HG02588 (cell line): Measurements from ENCODE around the gene IMMP2L.
A peak's percentile ranks its signal among the peaks of the same experiment; 100 is the strongest.
"Not testable (repeated sequence)": the region's sequence is repeated elsewhere in the genome, so short reads cannot be mapped to it uniquely, and the experiment has no call there.

Experiments
- ATAC-seq: cut with Tn5 transposase; IDR thresholded peaks from one replicate; pipeline ENCODE4 v1.9.1; 2021; ENCODE audit warnings: mild to moderate bottlenecking, moderate library complexity; ENCODE audit not compliant: unreplicated experiment

IMMP2L gene

DNA sequence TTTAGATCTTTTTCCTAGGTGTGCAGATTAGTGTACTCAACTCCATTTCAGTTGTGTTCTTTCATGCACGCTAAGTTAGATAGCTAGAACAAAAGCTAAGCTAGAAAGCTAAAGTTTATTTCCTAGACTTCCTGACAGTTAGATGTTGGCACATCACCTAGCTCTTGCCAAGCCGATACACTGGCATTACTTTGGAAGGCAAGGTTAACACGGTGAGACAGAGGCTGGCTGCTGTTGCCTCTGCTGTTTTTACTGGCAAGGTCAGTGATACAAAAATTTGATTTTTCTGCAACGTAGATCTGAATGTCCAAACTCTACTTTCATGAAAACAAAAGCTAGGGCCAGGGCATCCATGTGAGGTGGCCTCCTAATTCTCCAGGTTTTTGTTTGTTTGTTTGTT lies 203.4 kb downstream of the IMMP2L start:
- ATAC-seq = no peak

DNA sequence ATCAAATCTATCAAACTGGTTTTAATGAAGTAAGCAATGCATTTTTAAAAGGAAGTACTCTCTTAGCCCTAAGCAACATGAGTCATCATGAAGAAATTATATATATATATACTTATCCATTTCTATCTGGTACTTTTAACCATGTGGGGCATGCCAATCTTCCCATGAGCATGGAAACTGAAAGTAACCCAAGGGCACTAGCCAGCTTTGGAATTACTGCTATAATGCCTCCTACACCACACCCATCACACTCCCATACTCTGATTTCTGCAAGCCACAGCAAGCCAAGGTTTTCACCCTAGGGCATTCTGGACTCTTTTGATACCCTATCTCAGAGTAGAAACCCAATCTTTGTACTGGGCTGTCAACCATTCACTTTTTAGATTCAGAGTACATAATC lies 204.6 kb downstream of the IMMP2L start:
- ATAC-seq = no peak

DNA sequence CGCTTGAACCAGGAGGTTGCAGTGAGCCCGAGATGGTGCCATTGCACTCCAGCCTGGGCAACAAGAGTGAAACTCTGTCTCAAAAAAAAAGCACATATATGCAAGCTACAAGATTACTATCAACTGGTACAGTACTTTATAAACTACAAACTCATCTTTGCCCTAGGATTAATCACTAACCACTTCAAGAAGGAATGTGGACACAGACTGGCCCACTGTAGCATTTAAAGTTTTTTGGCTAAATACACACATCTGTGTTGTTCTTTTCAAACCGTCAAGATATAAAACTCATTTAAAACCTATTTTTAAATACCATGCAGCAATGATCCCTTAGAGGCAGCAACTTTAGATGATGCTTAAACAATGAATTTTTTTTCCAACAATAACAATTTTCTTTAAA lies 205.4 kb downstream of the IMMP2L start:
- no peak for ATAC-seq

DNA sequence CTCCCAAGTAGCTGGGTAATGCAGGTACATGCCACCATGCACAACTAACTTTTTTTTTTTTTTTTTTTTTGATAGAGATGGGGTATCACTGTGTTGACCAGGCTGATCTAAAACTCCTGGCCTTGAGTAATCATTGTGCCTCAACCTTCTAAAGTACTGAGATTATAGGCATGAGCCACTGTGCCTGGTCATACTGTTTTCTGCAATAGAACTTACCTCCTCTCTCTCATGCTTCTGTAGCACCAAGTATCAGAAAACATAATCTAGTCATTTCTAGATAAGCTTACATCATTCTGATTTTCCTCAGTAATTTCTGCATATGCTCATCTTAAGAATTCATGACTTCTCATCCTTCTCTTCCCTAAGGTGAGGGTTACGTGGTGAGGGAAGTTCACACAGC lies 210.0 kb downstream of the IMMP2L start:
- ATAC-seq = no peak

DNA sequence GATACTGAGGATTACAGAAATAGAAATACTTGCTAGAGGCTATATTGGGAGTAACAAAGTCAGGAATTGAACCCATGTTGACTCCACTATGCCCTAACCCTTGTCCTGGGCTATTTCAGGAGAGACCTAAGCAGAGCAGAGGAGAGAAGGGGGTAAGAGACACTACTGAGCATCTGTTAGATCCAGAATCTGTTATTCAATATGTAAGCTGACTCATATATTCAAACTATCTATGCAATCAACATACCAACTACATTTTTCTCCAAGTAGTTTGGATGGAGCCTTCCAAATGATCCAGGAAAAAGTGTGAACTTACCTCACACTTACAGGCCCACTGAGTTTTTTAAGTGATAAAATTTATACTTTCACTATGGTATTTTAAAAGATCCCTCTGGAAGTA lies 216.1 kb downstream of the IMMP2L start:
- ATAC-seq = no peak

DNA sequence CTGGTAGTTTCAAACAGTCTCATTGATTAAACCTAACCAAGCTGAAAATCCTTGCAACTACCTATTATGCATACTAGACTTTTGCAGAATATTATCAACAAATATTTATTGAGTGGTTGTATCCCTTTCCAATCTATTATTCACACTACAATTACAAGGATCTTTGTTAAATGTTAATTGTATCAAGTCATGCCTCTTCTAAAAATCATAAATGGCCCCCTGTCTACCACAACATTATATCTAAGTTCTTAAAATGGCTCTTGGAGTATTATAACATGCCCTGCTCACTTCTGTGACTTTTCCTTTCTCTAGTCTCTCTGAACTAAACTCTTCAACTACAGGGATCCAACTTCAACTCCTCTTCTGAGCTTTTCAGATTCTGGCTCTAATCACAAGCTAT lies 219.3 kb downstream of the IMMP2L start:
- ATAC-seq = no peak

DNA sequence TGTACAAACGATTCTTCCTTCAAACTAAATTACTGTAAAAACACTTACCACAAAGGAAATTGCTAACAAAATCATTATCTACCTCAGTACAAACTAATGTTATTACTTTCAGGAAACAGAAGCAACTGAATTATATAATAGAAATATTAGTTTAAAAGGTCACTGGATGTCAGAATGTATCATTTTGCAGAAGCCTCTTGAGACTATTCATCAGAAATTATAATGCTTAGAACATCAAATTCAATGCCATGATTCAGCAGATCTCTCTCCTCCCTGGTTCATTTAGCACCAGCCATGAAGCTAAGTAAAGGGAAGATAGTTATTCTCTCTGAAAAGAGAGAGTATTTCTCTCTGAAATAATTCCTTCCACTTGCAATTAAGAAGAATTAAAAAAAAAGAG lies 223.3 kb downstream of the IMMP2L start:
- ATAC-seq = no peak

DNA sequence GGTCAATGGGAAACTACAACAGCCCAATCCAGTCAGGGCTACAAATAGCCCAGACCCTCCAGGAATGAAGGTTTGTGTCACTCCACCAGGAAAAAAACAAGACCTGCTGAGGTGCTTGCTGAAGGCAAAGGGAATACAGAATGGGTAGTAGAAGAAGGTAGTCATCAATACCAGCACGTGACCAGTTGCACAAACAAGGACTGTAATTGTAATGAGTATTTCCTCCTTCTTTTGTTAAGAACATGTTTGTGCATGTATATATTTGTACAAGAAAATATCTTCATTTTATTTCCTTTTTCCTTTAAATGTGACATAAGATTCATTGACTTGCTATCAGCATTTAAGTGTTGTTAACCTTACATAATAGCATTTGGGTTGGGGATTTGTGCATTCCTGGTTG lies 229.3 kb downstream of the IMMP2L start:
- ATAC-seq = no peak

DNA sequence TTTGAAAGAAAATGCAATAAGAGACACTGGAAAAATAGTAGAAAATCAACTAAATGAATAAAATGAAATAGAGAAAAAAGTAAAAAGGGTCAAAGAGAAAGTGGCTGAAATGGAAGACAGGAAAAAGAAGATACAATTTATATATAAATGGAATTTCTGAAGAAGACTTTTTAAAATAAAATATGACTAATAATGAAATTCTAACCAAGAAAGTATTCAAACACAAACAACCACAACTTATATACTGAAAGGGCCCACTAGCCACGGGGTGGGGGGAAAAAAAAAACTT lies 232.1 kb downstream of the IMMP2L start:
- ATAC-seq = no peak

DNA sequence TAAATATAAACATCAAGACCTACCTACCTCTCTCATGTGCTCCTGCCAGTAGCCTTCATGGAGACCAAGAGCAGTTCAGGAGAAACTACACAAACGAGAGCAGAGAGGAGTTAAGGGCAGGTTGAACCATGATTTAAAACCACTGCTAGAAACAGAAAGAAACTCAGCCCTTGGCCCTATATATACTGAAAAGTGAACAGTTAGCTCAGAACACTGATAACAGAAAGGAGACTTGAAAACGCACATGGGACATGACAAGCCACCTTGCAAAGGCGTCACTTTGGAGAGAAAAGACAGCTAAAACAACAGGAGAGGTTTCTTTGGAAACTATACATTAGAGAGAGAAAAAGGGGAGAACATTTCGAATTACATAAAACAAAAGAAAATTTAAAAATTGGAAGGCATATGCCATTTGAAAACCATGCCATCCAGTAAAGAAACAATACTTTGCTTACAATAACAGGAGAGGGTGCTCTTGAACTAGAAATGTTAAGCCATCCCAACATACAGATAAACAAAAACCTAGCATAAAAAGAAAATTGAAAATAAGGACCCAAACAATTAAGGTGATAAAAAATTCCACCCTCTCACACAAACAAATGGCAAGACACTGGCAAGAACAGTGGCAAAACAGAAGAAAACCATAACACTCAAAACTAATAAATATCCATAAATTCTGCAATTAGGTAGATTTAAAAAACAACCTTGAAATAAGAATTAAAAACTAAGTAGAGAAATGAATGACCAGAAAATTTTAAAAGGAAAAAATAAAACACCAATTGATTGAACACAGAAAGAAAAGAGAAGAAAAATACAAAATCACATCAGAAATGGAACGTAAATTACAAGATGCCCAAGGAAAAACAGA lies 232.7 kb downstream of the IMMP2L start:
- no peak for ATAC-seq

DNA sequence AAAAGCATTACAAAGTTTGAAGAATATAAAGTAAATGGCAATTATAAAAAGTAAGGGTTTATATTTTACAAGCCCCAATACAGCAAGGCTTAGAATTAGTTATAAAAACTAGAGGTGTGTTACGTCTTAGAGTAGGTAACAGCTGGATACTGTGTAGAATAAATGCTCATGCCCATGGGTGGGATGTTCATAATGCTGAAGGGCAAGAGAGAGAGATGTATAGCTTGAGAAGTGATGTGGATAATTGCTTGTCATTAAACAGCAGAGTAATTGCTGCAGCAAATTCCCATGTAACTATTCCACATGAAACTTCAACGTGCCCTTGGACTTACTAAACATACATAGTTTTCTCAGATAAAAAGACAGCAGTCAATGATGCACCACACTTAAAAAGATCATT lies 233.8 kb downstream of the IMMP2L start:
- no peak for ATAC-seq

DNA sequence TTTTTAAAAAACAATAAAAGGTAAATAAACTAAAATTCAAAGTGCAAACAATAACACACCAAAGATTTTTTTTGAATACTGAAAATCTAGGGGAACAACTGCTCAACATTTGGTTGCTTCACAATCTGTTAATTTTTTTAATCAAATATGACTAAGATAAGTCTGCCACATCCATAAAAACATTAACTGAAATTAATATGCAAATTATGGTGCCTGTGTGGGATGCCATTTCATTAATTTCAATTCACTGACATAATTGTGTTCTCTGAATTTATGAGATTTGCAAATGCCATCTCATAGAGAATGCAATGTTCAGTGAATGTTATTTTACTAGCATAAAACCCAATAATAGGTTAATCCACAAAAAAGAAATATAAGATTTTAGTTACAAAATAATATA lies 237.5 kb downstream of the IMMP2L start:
- no peak for ATAC-seq

DNA sequence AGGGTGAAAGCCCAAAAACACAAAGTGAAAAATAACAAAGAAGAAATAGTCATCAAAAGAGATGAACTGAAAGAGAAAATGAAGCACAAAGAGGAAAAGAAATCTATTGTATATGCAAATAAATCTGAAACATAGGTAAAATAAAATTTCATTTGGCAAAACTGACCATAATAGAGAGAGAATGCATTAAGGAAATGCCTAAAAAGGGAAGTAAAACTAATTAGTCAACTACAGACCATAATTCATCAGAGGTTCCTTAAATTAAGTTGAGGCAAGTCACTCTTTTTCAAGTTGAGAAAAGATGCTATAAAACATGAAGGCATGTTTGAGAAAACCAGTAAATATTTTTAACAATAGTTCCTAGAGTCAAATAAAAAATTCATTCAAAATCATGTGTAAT lies 238.1 kb downstream of the IMMP2L start:
- peak; percentile 50 for ATAC-seq

DNA sequence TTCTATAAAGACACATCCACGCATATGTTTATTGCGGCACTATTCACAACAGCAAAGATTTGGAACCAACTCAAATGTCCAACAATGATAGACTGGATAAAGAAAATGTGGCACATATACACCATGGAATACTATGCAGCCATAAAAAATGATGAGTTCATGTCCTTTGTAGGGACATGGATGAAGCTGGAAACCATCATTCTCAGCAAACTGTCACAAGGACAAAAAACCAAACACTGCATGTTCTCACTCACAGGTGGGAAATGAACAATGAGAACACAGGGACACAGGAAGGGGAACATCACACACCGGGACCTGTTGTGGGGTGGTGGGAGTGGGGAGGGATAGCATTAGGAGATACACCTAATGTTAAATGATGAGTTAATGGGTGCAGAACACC lies 238.6 kb downstream of the IMMP2L start:
- ATAC-seq = not testable (repeated sequence)

DNA sequence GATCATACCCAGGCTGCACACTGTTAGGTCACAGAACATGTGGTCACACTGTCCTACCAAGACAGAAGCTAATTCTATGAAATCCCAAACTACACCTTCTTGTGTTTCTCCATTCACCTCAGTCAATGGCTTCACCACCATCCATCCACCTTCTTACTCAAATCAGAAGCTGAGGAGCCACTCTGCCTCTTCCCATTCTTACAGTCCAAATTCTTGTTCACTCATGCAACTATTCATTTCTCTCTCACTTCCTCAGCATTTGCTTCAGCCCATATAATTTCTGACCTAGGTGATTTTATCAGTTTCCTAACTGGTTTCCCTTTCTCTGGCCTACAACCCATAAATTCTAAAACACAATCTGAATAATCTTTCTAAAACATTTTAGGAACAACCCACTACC lies 242.2 kb downstream of the IMMP2L start:
- no peak for ATAC-seq

DNA sequence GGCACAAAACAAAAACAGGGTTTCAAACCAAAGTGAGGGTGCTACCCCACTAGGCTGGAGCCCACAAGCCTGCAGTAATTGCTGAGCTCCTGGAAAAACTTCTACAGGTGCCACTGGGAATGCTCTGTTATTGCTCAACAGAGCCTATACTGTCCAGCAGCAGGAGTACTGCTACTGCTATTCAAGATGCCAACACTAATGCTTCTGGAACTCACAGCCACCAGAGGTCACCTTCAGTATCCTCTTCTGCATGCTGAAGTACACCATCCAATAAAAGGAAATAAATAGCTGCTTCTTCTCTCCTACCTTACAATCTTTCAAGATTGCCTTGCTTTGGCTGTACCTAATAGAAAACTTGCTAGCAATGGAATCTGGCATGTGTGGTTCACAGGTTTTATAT lies 249.3 kb downstream of the IMMP2L start:
- ATAC-seq = no peak

DNA sequence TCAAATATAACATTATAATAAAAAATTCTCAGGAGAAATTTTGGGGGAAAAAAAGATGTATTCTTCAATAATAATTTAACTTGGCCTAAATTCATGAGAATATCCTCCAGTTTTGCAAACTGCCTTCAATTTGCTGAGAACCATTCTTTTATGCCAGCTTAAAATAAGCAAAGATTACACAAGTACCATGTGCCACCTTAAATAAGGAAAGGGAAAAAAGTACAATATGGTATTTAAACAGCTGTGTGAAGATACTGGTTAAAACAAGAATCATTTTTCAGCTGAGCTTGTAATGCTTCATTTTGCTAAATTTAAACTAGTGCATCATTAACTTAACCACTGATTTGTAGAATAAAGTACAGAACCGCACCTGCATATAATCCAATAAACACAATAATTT lies 253.6 kb downstream of the IMMP2L start:
- ATAC-seq = no peak

DNA sequence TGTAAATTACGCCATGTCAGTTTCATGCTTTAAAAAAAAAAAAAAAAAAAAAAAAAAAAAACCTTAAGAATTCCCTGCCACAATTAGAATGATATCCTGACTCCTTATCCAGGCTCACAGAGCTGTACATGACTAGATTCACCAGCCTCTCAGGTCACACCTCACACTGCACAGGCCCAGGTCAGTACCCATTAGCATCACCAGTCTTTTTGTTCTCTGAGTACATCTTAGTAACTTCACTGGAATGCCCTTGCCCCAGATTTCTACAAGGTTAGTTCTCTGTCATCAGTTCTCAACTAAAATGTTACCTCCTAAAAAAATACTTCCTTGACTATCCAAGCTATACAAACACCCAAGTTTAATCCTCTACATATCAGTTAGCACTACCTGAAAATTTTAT lies 260.4 kb downstream of the IMMP2L start:
- no peak for ATAC-seq

DNA sequence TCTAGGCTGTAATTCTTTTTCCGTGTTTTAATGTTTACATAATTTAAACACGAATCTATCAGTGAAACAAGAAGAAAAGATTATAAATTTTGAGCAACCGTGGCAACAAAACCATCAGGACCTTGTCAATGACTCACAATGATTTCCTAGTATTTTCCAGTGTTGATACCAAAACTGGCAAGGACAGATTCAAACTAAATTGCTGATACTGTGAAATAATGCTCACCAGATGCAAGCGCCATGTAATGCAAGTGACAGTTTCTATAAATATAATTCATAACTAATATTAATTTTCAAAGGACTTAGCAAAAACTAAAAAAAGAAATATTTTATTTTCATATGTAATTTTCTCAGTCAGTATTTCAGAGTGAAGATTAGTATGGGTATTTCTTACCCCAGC lies 267.8 kb downstream of the IMMP2L start:
- ATAC-seq = no peak

DNA sequence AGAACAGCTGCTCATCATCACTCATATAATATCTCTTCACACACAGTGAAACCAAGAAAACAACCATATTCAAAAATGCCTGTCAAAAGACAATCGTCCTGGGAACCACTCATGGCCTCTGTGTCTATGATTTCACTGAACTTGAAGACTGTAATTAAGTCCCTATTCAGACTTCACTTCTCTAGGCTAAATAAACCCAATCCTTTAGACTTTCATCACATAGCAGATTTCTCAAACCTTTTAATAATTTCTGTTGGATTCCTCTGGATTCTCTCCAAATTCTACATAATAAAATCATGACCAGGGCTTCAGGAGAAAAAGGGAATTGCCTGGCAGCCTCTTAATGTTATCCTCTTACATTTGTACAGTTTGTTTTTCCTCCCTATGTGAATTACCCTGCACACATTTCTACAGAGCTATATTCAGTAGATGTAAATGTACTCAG lies 270.2 kb downstream of the IMMP2L start:
- no peak for ATAC-seq

DNA sequence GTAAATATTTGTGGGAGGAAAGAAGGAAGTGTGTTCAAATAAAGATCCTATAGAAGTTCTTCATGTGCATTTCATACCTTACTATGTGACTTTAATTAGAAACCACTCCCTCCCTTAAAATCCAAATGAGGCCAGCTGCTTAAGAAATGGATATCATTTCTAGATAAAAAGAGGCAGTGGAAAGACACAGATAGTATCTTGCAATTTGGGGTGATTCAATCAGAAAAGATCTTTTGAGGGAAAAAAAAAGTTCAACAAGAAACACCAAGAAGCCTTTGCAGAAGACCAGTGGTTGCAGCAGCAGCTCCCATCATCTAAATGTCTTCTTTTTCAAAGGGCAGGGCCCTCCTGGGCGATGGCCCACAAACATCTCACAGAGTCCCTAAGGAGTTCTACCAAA lies 271.3 kb downstream of the IMMP2L start:
- no peak for ATAC-seq

DNA sequence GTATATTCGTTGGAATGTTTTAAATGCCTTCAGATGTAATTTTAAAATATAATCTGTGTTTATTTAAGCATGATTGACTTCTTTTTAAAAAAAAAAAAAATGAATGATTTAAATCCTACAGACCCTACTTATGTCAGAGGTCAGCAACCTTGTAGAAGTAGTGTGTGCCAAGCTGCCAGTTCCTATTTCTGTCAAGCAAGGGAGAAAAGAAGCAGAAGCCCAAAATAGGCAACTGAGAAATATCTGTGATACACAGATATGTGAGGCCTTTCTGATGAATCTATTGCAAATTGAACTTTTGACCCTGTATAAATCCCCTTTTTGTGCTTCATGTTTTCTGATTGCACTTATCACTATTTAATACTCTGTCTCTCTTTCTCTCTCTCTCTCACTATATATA lies 271.9 kb downstream of the IMMP2L start:
- no peak for ATAC-seq

DNA sequence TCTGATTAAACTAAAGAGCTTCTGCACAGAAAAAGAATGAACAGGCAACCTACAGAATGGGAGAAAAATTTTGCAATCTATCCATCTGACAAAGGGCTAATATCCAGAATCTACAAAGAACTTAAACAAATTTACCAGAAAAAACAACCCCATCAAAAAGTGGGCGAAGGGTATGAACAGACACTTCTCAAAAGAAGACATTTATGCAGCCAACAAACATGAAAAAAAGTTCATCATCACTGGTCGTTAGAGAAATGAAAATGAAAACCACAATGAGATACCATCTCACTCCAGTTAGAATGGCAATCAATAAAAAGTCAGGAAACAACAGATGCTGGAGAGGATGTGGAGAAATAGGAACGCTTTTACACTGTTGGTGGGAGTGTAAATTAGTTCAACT lies 273.9 kb downstream of the IMMP2L start:
- not testable (repeated sequence) for ATAC-seq
